ENCODE results near the gene PLA2G2F.

The PLA2G2F gene

DNA sequence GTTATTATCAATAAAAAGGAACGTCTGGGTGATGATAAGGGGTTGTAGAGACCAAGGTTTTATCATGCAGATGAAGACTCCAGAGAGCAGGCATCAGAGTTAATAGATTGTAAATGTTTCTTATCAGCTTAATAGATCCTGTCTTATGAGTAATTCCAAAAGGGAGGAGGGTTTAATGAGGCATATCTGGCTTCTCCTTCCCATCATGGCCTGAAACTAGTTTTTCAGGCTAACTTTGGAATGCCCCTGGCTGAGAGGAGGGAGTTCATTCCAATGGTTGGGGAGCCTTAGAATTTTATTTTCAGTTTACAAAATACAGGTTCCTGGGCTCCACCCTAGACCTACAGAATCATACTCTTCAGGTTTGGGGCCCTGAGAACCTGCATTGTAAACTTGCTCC, 33.3 kb upstream of the PLA2G2F start:
- POLR2A ChIA-PET: no interaction called here
- no peak for DNase-seq (ENCODE audit: low read depth, low spot score)
- no peak overlapping the region for H3K4me3 ChIP-seq (ENCODE audit: low read depth, low read length)
- CTCF ChIA-PET: no interaction called here
- TF ChIP-seq, protein P1, sequence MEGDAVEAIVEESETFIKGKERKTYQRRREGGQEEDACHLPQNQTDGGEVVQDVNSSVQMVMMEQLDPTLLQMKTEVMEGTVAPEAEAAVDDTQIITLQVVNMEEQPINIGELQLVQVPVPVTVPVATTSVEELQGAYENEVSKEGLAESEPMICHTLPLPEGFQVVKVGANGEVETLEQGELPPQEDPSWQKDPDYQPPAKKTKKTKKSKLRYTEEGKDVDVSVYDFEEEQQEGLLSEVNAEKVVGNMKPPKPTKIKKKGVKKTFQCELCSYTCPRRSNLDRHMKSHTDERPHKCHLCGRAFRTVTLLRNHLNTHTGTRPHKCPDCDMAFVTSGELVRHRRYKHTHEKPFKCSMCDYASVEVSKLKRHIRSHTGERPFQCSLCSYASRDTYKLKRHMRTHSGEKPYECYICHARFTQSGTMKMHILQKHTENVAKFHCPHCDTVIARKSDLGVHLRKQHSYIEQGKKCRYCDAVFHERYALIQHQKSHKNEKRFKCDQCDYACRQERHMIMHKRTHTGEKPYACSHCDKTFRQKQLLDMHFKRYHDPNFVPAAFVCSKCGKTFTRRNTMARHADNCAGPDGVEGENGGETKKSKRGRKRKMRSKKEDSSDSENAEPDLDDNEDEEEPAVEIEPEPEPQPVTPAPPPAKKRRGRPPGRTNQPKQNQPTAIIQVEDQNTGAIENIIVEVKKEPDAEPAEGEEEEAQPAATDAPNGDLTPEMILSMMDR (IDR thresholded peaks at IDR 0.05; ENCODE audit: insufficient read depth, low read length, missing control alignments): no peak

DNA sequence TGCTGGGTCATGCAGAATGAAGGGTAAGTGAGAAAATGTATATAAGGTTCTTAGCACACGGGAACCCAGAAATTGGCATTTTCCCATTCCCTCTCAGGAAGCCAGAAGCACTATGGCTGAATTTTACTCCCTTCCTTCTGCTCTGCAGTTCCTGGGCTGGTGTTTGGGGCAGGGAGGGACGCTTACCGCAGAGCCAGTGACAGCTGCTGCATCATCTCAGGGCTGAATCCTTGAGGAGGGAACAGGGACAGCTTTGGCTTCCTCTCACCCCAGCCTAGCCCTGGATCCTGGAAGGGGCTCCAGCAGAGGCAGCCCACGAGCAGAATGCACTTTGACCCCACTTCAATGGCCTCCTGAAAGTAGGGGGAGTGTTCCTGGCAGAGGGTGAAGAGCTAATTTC, 31.8 kb upstream of the PLA2G2F start:
- H3K4me3 ChIP-seq (ENCODE audit: low read depth, low read length): no peak overlapping the region
- ChIA-PET CTCF (no interaction called here), POLR2A (no interaction called here)
- no peak for DNase-seq (ENCODE audit: low read depth, low spot score)
- TF ChIP-seq, protein P1 (IDR thresholded peaks at IDR 0.05; ENCODE audit: insufficient read depth, low read length, missing control alignments): no peak

DNA sequence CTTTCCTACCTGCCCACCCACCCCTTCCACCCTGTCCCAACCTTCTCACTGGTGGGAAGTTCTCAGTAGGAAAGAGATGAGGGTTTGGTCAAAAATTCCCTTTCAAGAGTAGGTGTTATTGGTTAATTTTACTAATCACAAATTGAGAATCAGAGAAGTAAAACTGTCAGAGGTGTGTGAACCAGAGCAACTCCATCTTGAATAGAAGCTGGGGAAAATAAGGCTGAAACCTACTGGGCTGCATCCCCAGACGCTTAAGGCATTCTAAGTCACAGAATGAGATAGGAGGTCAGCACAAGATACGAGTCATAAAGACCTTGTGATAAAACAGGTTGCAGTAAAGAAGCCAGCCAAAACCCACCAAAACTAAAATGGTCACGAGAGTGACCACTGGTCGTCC, 31.3 kb upstream of the PLA2G2F start:
- POLR2A ChIA-PET: no interaction called here
- DNase-seq (ENCODE audit: low read depth, low spot score): no peak
- H3K4me3 ChIP-seq (ENCODE audit: low read depth, low read length): no peak overlapping the region
- TF ChIP-seq, protein P1 (IDR thresholded peaks at IDR 0.05; ENCODE audit: insufficient read depth, low read length, missing control alignments): no peak
- CTCF ChIA-PET: no interaction called here

DNA sequence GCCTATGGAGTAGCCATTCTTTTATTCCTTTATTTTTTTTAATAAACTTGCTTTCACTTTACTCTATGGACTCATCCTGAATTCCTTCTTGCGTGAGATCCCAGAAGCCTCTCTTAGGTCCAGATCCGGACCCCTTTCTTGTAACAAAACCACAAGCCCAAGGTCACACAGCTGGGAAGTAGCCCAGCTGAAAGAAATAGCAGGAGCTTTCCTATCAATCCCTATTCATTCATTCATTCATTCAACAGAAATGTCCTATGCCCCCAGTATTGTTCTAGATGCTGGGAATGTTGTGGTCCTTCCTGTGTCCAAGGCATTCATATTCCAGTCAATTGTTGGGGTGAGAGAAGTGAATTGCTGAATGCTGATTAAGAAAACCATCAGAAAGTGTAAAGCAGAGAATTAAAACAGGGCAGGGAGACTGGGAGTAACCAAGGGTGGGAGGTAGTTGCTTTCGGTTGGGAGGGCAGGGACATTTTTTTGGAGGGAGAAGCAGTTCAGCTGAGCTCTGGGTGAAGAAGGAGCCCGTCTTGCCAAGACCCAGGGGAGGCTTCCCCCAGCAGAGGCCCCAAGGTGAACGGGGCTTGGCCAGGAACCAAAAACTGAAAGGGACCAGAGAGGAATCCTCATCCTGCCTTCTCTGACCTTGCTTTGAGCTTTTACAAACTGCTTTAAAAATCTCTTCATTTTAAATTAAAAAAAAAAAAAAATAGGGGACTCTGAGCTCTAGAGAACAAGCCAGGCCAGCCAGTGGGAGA, 30.6 kb upstream of the PLA2G2F start:
- TF ChIP-seq, protein P1 (IDR thresholded peaks at IDR 0.05; ENCODE audit: insufficient read depth, low read length, missing control alignments): no peak
- POLR2A ChIA-PET: no interaction called here
- H3K4me3 ChIP-seq (ENCODE audit: low read depth, low read length): no peak overlapping the region
- CTCF ChIA-PET: no interaction called here
- DNase-seq (ENCODE audit: low read depth, low spot score): no peak

DNA sequence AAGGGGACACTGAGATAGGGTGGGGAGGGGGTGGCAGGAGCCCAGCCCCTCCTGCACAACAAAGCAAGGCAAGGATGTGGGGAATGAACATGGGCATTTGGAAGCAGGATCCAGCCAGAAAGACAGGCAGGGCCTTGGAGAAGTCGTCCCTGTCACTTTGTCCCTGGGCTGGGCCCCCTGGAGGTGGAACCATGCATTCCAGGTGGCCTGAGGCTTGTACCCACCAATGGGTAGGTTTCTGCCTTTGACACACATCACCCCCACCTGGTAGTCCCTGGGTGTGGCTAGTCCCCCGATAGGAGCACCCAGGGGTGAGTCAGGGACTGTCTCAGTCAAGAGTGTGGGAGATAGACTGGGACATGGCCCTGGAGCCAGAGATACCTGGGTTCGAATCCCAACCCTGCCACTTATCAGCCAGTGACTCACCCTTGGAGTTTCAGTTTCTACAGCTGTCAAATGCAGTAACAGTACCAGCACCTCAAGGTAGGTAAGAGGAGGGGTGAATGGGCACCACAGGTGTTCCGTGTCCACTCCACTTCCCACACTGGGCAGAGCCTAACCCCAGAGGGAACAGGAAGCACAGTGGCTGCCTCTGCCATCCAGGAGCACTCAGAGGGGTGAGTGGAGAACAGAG, 29.8 kb upstream of the PLA2G2F start:
- ChIA-PET CTCF (interaction anchor here (1.2 kb wide), 1 partner anchor 8 kb away, joined by 3 read pairs; no protein-coding TSS in a partner anchor), POLR2A (no interaction called here)
- no peak overlapping the region for H3K4me3 ChIP-seq (ENCODE audit: low read depth, low read length)
- no peak for DNase-seq (ENCODE audit: low read depth, low spot score)
- TF ChIP-seq, protein P1 (IDR thresholded peaks at IDR 0.05; ENCODE audit: insufficient read depth, low read length, missing control alignments): no peak

DNA sequence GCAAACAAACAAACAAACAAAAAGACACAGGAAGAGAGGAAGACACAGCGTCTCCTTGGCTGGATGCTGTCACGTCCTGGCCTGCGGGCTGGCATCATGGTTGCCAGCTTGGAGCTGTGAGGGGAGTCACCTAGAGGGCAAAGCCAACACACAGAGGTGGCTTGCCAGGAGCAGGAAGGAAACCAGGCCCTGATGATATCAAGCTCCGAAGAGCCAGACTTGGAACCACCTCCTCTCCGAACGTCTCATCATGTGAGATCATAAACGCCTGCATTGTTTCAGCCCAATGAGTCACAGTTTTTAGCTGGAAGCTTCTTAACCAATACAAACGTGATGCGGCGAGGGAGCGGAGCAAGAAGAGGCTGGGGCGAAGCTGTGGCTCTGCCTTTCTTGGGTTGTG, 28.4 kb upstream of the PLA2G2F start:
- POLR2A ChIA-PET: no interaction called here
- no peak for DNase-seq (ENCODE audit: low read depth, low spot score)
- H3K4me3 ChIP-seq (ENCODE audit: low read depth, low read length): no peak overlapping the region
- CTCF ChIA-PET: interaction anchor here (0.8 to 1.2 kb wide), 2 partner anchors 9 to 85 kb away, joined by 3 read pairs; no protein-coding TSS in a partner anchor
- TF ChIP-seq, protein P1 (IDR thresholded peaks at IDR 0.05; ENCODE audit: insufficient read depth, low read length, missing control alignments): no peak

All from AG04449 (cell line).